PC-3 (cell line): ENCODE measurements around the gene TOB1. TPM values are rescaled to one million over a fixed set of nuclear protein-coding genes. Genes with fewer than 3 reads are reported as not detected.

ENCODE experiments used
- ATAC-seq: fragments of 200-7000 bp; cut with Tn5 transposase; 2 replicates; pipeline ENCODE4 v1.9.1; 2020; ENCODE audit warnings: mild to moderate bottlenecking, moderate library complexity
- BruUV-seq: library from RNA; stranded (reverse); fragments of 400-500 nt; replicated peaks from 2 replicates; lab custom pipeline; 2021; lab: Mats Ljungman, UMichigan
- CTCF ChIA-PET: fragments of 300-600 bp; sonication (Branson Sonifier 250); formaldehyde crosslinking; loops from one replicate; lab custom pipeline; 2022; ENCODE audit warnings: antibody characterized with exemption; lab: Charles Lee
- POLR2A ChIA-PET: fragments of 300-600 bp; sonication (Branson Sonifier 250); formaldehyde crosslinking; loops from one replicate; lab custom pipeline; 2022; ENCODE audit warnings: antibody characterized with exemption; ENCODE audit not compliant: unreplicated experiment; lab: Charles Lee
- DNase-seq: peaks from one replicate; pipeline ENCODE4 v3.0.0-alpha.2; 2015
- H2AFZ ChIP-seq: fragments of 300-600 bp; sonication (generic); 2 replicates; pipeline ENCODE4 v1.6.0; 2016; ENCODE audit warnings: antibody characterized with exemption, low read length
- H3F3A ChIP-seq: fragments of 300-600 bp; sonication (generic); one replicate; pipeline ENCODE4 v1.6.0; 2017; ENCODE audit warnings: antibody characterized with exemption, low read length, control low read depth, mild to moderate bottlenecking; ENCODE audit not compliant: unreplicated experiment
- H3K27ac ChIP-seq: fragments of 300-600 bp; sonication (generic); 2 replicates; pipeline ENCODE4 v1.5.1; 2016; ENCODE audit warnings: mild to moderate bottlenecking, low read length
- H3K27me3 ChIP-seq: fragments of 300-600 bp; sonication (generic); 2 replicates; pipeline ENCODE4 v1.6.1; 2016; ENCODE audit warnings: low read length, mixed read lengths
- H3K36me3 ChIP-seq: fragments of 300-600 bp; sonication (generic); 2 replicates; pipeline ENCODE4 v1.6.1; 2016; ENCODE audit warnings: low read depth, mixed run types, low read length, mixed read lengths
- H3K4me1 ChIP-seq: fragments of 300-600 bp; sonication (generic); 2 replicates; pipeline ENCODE4 v1.5.1; 2016; ENCODE audit warnings: low read length; ENCODE audit not compliant: insufficient read depth
- H3K4me2 ChIP-seq: fragments of 300-600 bp; sonication (generic); 2 replicates; pipeline ENCODE4 v1.6.0; 2016; ENCODE audit warnings: low read length
- H3K4me3 ChIP-seq: fragments of 300-600 bp; sonication (generic); 2 replicates; pipeline ENCODE4 v1.5.1; 2016; ENCODE audit warnings: mild to moderate bottlenecking, low read length, mixed read lengths
- H3K79me2 ChIP-seq: fragments of 300-600 bp; sonication (generic); 2 replicates; pipeline ENCODE4 v1.6.1; 2017; ENCODE audit warnings: low read length, mixed read lengths
- H3K9ac ChIP-seq: fragments of 300-600 bp; sonication (generic); 2 replicates; pipeline ENCODE4 v1.6.0; 2016; ENCODE audit warnings: mild to moderate bottlenecking, low read length
- H3K9me2 ChIP-seq: fragments of 300-600 bp; sonication (generic); replicated peaks from 2 replicates; pipeline ENCODE4 v1.6.1; 2016; ENCODE audit warnings: mixed run types, low read length, mixed read lengths
- H3K9me3 ChIP-seq: fragments of 300-600 bp; sonication (generic); 2 replicates; pipeline ENCODE4 v1.6.1; 2016; ENCODE audit warnings: low read length, mixed read lengths
- H4K20me1 ChIP-seq: fragments of 300-600 bp; sonication (generic); 2 replicates; pipeline ENCODE4 v1.6.1; 2016; ENCODE audit warnings: low read length, mixed read lengths
- EZH2 ChIP-seq: fragments of 300-600 bp; sonication (generic); IDR thresholded peaks from one replicate; pipeline ENCODE4 v1.6.1; 2017; ENCODE audit warnings: antibody characterized with exemption, mild to moderate bottlenecking, low read length; ENCODE audit not compliant: unreplicated experiment
- EZH2phosphoT487 ChIP-seq: fragments of 300-600 bp; sonication (generic); IDR thresholded peaks from 2 replicates; pipeline ENCODE4 v1.6.1; 2018; ENCODE audit warnings: mild to moderate bottlenecking, antibody characterized with exemption, low read length, borderline replicate concordance
- intact Hi-C: fragments of 100-400 bp; cut with micrococcal nuclease; formaldehyde crosslinking; loops from 2 replicates; pipeline ENCODE4 v1.9.0; 2023
- total RNA-seq: library from RNA; depleted of rRNA; stranded (reverse); fragments of >200 nt; gene quantifications from 2 replicates; pipeline ENCODE4 v1.2.3, GENCODE V29; 2014
- TF ChIP-seq, protein P1 (sequence below): fragments of 300-600 bp; sonication (generic); conservative IDR thresholded peaks from 2 replicates; pipeline ENCODE4 v1.5.1; 2017; ENCODE audit warnings: antibody characterized with exemption, low read depth, mild to moderate bottlenecking, low read length

Gene TOB1
- total RNA-seq, 1 experiment from 2014 or later: 28.7 TPM

DNA sequence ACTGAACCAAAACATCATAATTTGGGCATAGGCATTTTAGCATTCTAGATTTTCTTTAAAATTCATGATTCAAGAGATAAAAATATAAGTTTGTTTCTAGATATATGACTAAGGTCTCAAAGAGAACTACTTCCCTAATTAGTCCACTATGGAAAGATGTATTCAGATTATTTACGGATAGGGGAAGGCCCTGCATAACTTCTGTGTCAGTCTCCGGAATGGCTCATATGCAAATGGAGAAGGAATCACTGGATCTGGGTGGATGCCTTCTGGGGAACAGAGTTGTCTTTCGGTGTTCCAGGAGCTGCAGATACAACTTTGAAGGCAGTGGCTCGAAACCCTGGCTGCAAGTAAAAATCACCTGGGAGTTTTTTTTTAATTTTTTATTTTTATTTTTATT is 47.9 kb downstream of the TOB1 start:
- POLR2A ChIA-PET: interaction anchor here (0.7 kb wide), 1 partner anchor 12 kb away, joined by 3 read pairs; no protein-coding TSS in a partner anchor
- no peak overlapping the region; the same call in 1 of the 2 replicates for H3K4me3 ChIP-seq
- peaks cover 11% of the 10 kb centered on the region for H3K4me1 ChIP-seq
- no peaks in the 10 kb centered on the region for H4K20me1 ChIP-seq
- H3K79me2 ChIP-seq: no peaks in the 10 kb centered on the region
- H3K4me2 ChIP-seq: peak overlapping the region; percentile 63
- no peaks in the 10 kb centered on the region for H3K9me2 ChIP-seq
- H3K9me3 ChIP-seq: no peaks in the 10 kb centered on the region
- BruUV-seq: no TSS peak
- no peaks in the 10 kb centered on the region for H3K36me3 ChIP-seq
- DNase-seq: no peak
- H3F3A ChIP-seq: no peaks in the 10 kb centered on the region
- intact Hi-C loops: no loop called here
- H3K9ac ChIP-seq: no peak overlapping the region
- ATAC-seq: no peak
- CTCF ChIA-PET: interaction anchor here (0.6 kb wide), 1 partner anchor 24 kb away, joined by 3 read pairs; no protein-coding TSS in a partner anchor
- no peak overlapping the region for H3K27ac ChIP-seq
- peak overlapping the region; percentile 27; the same call in 1 of the 2 replicates for H2AFZ ChIP-seq
- no peak for TF ChIP-seq EZH2phosphoT487
- TF ChIP-seq EZH2: no peak
- TF ChIP-seq, protein P1, sequence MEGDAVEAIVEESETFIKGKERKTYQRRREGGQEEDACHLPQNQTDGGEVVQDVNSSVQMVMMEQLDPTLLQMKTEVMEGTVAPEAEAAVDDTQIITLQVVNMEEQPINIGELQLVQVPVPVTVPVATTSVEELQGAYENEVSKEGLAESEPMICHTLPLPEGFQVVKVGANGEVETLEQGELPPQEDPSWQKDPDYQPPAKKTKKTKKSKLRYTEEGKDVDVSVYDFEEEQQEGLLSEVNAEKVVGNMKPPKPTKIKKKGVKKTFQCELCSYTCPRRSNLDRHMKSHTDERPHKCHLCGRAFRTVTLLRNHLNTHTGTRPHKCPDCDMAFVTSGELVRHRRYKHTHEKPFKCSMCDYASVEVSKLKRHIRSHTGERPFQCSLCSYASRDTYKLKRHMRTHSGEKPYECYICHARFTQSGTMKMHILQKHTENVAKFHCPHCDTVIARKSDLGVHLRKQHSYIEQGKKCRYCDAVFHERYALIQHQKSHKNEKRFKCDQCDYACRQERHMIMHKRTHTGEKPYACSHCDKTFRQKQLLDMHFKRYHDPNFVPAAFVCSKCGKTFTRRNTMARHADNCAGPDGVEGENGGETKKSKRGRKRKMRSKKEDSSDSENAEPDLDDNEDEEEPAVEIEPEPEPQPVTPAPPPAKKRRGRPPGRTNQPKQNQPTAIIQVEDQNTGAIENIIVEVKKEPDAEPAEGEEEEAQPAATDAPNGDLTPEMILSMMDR: no peak
- H3K27me3 ChIP-seq: no peaks in the 10 kb centered on the region

DNA sequence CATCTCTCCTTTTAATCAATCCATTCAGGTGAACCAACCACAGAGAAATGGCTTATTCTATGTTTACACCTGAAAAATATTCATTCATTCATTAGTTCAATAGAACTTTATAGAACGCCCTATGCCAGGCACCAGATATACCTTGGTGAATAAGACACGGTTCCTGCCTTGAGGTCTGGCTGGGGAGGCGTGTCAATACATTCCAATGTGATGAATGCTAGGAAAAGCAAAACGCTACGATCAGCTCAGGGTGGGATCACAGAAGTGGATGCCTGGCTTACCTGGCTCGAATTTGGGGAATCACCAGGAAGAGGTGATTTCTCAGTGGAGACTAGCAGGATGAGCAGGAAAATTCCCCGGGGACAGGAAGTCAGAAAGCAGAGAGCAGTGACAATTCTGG is 48.3 kb downstream of the TOB1 start:
- no peaks in the 10 kb centered on the region for H3K79me2 ChIP-seq
- no peaks in the 10 kb centered on the region for H3K36me3 ChIP-seq
- peak overlapping the region; percentile 27; the same call in 1 of the 2 replicates for H2AFZ ChIP-seq
- H3K4me3 ChIP-seq: no peak overlapping the region; the same call in 1 of the 2 replicates
- no peaks in the 10 kb centered on the region for H3F3A ChIP-seq
- no peak overlapping the region for H3K27ac ChIP-seq
- H3K4me2 ChIP-seq: peak overlapping the region; percentile 63
- no peak overlapping the region for H3K9ac ChIP-seq
- no peaks in the 10 kb centered on the region for H3K9me2 ChIP-seq
- POLR2A ChIA-PET: interaction anchor here (0.7 kb wide), 1 partner anchor 13 kb away, joined by 3 read pairs; no protein-coding TSS in a partner anchor
- H3K4me1 ChIP-seq: peaks cover 11% of the 10 kb centered on the region
- intact Hi-C loops: no loop called here
- peak; percentile 96 for ATAC-seq
- BruUV-seq: no TSS peak
- CTCF ChIA-PET: interaction anchor here (0.6 kb wide), 1 partner anchor 24 kb away, joined by 3 read pairs; no protein-coding TSS in a partner anchor
- no peaks in the 10 kb centered on the region for H4K20me1 ChIP-seq
- H3K27me3 ChIP-seq: no peaks in the 10 kb centered on the region
- no peak for TF ChIP-seq EZH2phosphoT487
- TF ChIP-seq, protein P1: no peak
- no peak for TF ChIP-seq EZH2
- H3K9me3 ChIP-seq: no peaks in the 10 kb centered on the region
- DNase-seq: peak; percentile 86
